GM10847 (cell line): ENCODE results near the gene PJA2.

ENCODE experiments used
- POLR2A ChIP-seq: IDR thresholded peaks from 2 replicates; pipeline ENCODE4 v1.6.1; 2011; ENCODE audit not compliant: insufficient read length; ENCODE audit errors: extremely low read depth

Gene PJA2

GRCh38 chr5:109412981-109413402, 3.2 kb upstream of the PJA2 start:
- no peak for TF ChIP-seq POLR2A

DNA sequence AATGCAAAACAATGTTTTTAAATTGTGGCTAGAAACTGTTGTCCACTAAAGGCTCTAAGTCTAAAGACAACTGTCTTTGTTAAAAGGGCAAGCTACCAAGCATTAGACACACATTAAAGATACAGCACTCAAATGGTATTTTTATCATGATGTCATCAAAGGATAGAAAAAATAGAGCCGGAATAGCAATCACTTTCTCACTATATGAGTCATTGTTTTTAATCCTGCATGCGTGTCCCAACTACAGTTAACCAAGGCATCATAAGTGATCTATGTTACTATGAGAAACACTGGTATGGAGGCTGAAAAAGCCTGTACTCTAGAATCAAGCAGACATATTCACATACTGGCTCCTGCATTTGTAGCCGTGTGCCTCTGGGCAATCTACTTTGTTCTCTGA, 1.9 kb upstream of the PJA2 start:
- TF ChIP-seq POLR2A: no peak

DNA sequence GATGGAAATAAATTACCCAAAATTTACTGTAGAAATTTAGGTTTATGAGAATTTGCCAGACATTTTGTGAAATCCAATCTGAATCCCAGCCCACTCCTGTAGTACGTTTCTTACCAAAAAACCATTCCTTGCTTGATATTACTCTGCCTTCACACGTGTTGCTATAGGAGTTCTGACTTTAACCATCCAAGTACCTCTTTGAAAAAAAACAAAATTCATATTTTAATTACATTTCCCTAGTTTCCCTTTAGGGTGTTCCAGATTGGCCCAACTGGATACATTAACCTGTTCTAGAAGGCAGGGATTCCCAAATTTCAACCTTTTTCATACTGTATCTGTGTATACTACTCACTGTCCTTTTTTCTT, 1.4 kb upstream of the PJA2 start:
- no peak for TF ChIP-seq POLR2A

- peak; percentile 33 for TF ChIP-seq POLR2A
Measured at GRCh38 chr5:109410389-109411148, 795 bp upstream of the PJA2 start.

DNA sequence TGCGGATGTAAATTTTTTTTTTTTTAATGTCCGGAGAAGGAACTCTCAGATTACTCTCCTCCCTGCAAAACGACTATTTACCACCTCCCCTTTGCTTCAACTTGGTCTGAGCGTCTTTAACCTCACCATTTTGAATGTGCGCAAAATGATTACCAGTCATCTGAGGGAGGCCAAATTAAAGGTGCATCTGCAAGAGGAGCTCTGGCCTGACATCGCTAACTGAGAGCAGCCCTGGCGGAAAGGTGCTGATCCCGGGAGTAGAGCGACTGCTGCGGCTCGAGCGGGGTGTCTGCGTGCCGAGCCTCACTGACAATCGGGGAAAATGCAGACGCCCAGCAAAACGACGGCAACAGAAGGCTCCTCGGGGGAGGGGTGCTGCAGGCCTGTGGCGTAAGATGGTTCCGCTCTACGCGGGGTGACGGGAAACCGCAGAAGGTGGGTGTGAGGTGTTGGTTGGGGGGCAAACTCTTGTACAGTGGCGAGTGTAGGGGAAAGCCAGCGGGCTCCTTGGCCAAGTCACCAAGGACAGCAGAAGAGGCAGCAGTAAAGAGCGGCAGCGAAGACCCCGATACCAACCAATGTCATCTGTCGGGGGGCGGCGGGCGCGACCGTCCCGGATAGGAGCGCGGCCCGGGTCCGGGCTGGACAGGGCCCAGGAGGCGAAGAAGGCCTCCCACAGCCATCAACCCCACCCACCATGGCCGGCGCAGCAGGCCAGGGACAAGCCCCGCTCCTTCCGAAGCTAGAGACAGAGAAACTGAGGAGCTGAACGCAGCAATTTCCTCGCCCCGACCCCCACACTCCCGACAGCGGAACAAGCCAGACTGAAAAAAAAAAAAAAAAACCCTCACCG, 557 bp downstream of the PJA2 start:
- peak; percentile 64 for TF ChIP-seq POLR2A

DNA sequence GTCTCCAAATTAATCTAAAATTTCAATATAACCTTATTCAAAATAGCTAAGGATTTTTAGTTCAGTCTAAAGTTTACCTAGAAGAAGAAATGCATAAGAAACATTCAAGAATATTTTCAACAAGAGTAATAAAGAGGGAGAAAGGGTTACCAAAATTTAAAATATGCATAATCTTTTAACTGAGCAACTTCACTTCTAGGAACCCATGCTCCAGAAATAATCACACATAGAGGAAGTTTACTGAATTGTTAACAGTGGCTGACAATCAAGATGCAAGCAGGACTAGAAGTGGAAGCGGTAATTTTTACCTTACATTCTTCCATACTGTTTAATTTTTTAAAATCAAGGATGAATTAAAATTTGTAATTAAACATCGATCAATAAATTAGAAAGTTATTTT, 1.9 kb downstream of the PJA2 start:
- TF ChIP-seq POLR2A: no peak

DNA sequence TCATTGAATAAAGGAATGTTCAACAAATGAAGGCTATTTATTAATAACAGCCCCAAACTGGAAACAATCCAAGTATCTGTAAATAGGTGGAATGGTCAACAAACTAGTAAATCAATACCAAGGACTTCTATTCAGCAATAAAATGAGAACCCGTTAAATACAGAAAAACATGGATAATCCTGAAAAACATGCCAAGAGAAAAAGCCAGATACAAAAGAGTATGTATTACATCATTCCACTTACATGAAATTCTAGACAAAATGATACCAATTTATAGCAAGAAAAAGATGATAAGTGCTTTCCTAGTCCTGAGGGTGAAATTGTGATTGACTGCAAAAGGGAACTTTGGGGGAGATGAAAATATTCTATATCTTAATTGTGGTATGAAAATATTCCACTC, 3.1 kb downstream of the PJA2 start:
- TF ChIP-seq POLR2A: no peak

DNA sequence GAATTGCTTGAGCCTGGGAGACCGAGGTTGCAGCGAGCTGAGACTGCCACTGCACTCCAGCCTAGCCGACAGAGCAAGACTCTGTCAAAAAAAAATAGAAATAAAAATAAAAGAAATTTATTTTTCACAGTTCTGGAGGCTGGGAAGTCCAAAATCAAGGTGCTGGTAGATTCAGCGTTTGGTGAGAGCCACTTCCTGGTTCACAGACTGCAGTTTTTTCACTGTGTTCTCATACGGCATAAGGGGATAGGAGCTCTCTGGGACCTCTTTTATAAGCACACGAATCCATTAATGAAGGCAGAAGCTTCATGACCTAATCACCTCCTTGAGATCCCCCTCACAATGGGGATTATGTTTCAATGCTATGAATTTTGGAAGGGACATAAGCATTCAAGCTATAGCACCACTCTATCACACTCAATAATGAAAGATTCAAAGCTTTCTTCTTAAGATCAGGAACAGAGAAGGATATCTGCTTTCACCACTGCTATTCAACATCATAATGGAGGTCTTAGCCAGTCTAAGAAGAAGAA, 5.3 kb downstream of the PJA2 start:
- TF ChIP-seq POLR2A: no peak

GRCh38 chr5:109403469-109403868, 6.3 kb downstream of the PJA2 start:
- no peak for TF ChIP-seq POLR2A

DNA sequence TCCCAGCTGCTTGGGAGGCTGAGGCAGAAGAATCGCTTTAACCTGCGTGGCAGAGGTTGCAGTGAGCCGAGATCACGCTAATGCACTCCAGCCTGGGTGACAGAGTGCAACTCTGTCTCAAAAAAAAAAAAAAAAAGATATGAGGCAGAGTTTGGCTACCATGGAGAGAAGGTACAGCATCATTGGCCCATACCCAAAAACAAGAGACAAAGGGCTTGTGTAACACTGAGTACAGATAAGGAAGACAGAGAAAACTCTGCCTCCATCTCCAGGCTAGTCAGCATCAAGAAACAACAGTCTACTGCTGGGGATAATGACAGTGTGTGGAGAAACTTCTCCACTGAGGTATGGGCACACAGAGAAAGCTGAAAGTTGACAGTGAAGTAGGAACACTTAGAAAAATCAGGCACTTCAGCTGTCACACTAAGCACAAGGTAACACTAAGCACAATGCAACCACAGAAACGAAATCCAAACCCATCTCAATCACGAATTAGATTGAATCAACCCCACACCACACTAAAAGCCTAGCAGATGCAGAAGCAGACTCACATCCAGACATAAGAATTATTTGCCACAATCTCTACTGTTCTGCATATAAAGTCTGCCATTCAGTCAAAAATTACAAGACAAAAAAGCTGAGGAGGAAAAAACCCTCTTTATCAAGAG, 10.5 kb downstream of the PJA2 start:
- no peak for TF ChIP-seq POLR2A

DNA sequence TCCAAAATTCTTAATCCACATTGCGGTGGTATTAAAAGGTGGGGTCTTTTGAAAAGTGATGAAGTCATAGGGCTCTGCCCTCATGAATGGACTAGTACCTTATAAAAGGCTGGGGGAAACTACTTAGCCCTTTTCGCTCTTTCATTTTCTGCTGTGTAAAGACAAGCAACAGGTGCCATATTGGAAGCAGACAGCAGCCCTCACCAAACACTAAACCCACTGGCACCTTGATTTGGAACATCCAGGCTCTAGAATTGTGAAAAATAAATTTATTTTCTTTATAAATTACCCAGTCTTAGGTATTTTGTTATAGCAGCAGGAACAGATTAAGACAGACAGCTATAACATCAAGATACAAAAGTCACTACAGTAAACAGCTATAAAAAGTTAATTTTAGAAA, 12.8 kb downstream of the PJA2 start:
- no peak for TF ChIP-seq POLR2A

GRCh38 chr5:109394806-109395205, 15.0 kb downstream of the PJA2 start:
- TF ChIP-seq POLR2A: no peak

GRCh38 chr5:109390188-109390587, 19.6 kb downstream of the PJA2 start:
- TF ChIP-seq POLR2A: no peak

GRCh38 chr5:109388407-109388806, 21.4 kb downstream of the PJA2 start:
- TF ChIP-seq POLR2A: no peak

DNA sequence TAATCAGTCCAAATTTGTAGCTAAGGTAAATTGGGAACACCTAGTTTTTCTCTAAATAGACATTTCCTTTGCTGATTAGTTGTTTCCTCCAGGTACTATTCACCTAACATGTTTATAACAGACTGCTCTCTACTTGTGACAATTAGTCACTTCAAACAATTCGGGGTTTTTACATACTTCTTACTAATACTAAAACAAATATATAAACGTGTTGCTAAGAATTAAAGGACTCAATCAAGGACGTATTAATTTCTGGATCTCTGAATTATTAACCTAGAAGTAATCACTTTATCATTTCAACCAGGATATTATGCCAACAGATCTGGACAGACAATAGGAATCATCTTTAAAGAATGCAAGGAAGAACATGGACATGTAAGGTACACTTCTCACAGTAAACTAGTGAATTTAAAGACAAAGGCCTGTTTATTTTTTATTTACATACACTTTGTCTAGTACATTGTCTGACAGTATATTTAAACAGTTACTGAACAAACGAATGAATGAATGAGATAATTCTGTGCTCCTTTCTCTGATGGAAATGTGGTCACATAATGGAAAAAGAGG, 22.3 kb downstream of the PJA2 start:
- no peak for TF ChIP-seq POLR2A
